ENCODE results near the gene TBRG4. TPM values are rescaled to one million over a fixed set of nuclear protein-coding genes. Genes with fewer than 3 reads are reported as not detected.
A peak's percentile ranks its signal among the peaks of the same experiment; 100 is the strongest.

Gene TBRG4
- total RNA-seq = 74.4 and 119 TPM in 2 replicates

DNA sequence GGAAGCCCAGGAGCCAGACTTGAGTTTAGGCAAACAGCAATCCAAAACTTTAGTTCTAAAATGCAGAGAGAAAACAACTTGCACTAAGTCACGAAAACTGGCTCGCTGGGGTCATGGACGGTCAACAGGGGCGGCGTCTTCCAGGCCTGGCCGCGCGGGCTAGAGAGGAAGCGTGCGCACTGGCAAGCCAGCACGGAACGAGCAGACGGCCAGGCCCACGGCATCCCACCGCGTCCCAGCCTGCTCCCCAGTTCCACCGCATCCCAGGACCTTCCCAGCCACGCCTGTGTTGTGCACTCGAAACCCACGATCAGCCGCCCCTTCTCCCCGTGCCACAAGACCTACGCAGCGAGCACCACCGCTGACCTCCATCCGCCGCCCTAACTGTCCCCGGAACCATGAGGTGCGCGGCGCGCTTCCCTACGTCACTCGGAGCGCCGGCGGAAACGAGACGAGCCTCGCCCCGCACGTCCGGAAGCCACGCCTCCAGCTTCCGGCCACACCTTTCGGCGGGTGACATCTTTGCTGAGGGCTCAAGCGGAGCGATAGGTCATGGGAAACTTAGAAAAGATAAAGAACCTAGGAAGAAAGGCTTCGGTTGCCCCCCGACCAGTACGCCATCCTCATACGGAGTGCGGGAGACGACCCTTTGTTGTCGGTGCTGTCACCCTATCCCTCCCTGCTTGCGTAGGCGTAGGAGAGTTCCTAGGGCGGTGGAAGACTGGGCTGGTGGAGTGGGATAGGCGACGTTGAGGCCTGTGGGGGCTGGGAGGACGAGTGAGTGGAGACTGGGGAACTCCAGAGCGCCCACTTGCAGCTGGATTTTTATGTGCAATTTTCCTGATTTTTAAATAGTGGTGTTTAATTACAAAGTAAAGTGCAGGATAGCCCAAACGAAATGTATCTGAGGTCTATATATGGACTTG lies at the start of gene TBRG4:
TBRG4 (minus strand) TSS at position 400 of the 926 bp plus-strand sequence. CDS start 2,460 bp downstream, outside the sequence.
- peak; percentile 64 for DNase-seq (ENCODE audit: low read depth)
- H3K4me3 ChIP-seq (ENCODE audit: low read depth, low read length) = peak within 1 kb of the TSS; percentile 83

DNA sequence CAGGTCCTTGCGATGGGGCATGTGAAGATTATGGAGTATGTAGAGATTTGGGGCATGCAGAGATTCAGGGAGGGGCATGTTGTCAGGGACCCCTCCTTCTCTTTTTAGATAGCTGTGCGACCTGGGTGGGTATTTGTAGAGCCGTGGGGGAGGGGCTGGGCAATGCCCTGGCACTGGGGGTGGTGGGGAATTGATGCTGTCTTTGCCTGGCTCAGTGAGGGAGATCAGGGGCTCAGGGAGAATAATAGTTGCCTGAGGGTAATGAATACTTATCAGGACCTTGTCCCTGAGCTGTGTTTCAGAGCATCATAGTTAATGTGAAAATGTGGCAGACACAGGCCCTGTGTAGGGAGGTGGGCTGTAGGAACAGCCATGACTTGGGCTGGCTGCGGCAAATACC lies 49.6 kb upstream of the TBRG4 start:
- TF ChIP-seq, protein P1, sequence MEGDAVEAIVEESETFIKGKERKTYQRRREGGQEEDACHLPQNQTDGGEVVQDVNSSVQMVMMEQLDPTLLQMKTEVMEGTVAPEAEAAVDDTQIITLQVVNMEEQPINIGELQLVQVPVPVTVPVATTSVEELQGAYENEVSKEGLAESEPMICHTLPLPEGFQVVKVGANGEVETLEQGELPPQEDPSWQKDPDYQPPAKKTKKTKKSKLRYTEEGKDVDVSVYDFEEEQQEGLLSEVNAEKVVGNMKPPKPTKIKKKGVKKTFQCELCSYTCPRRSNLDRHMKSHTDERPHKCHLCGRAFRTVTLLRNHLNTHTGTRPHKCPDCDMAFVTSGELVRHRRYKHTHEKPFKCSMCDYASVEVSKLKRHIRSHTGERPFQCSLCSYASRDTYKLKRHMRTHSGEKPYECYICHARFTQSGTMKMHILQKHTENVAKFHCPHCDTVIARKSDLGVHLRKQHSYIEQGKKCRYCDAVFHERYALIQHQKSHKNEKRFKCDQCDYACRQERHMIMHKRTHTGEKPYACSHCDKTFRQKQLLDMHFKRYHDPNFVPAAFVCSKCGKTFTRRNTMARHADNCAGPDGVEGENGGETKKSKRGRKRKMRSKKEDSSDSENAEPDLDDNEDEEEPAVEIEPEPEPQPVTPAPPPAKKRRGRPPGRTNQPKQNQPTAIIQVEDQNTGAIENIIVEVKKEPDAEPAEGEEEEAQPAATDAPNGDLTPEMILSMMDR (conservative IDR thresholded peaks at IDR 0.05; ENCODE audit: low read depth, low read length) = no peak
- H3K4me3 ChIP-seq (ENCODE audit: low read depth, low read length) = no peak overlapping the region

More for the DNA sequence above, at the start of gene TBRG4:
- TF ChIP-seq, protein P1 (conservative IDR thresholded peaks at IDR 0.05; ENCODE audit: low read depth, low read length) = peak; percentile 23

DNA sequence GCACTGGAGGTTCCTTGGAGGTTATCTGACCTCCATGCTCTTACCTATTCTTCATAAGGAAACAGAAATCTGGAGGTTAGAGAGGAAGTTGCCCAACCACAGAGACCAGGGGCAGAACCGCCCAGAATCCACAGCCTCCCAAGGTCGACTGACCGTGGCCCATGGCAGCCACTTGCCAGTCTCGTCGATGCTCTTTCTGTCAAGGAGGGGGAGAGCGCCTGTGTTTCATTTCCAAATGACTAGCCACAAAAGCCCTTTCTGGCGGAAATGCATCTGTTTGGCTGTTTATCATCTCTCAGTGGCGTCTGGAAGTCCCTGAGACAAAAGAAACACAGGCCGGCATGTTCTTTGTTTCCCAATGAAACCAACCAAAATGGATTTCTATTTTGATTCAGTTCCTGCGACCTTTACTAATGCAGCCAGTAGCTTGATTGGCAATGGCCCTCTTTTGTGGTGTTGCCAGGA lies 49.0 kb upstream of the TBRG4 start:
- H3K4me3 ChIP-seq (ENCODE audit: low read depth, low read length) = no peak overlapping the region
- TF ChIP-seq, protein P1 (conservative IDR thresholded peaks at IDR 0.05; ENCODE audit: low read depth, low read length) = no peak
- no peak for DNase-seq (ENCODE audit: low read depth)

More for the DNA sequence above, 49.6 kb upstream of the TBRG4 start:
- DNase-seq (ENCODE audit: low read depth) = no peak

DNA sequence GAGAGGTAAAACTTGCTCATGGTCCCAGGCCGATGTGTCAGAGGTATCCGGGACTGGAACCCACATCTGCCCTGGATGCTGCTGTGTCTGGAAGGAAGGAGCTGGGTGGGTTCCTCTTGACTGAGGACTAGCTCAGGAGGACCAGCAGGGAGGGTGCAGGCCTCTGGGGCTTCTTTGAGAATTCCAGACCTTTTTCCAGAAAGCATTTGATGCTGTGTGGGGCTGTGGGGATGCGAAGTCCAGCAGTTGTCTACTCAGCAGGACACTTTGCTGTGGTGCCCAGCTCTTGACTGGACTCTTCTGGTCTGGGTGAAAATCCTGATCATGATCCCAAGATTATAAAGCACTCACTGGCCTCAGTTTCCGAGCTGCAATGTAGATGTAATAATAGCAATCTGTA lies 47.8 kb upstream of the TBRG4 start:
- TF ChIP-seq, protein P1 (conservative IDR thresholded peaks at IDR 0.05; ENCODE audit: low read depth, low read length) = no peak
- DNase-seq (ENCODE audit: low read depth) = no peak

DNA sequence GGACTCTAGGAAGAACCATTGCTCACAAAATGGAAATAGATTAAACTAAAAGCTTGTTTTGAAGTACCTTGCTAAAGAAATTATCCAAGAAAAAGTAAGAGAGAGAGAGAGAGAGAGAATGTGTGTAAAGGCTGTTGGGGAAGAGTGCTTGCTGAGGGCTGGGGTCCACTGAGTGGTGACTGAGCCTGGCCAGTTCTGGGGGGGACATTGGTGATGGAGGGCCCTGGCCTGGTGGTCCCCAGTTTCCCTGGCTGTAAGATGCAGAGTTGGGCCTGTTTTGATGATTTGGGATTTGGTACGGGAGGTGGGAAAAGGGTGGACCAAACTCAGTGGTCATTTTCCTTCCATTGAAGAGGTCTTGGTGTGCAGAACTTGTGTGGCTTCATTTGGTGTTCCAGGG lies 47.0 kb upstream of the TBRG4 start:
- H3K4me3 ChIP-seq (ENCODE audit: low read depth, low read length) = no peak overlapping the region
- DNase-seq (ENCODE audit: low read depth) = no peak
- TF ChIP-seq, protein P1 (conservative IDR thresholded peaks at IDR 0.05; ENCODE audit: low read depth, low read length) = no peak

More for the DNA sequence above, 47.8 kb upstream of the TBRG4 start:
- H3K4me3 ChIP-seq (ENCODE audit: low read depth, low read length) = no peak overlapping the region

DNA sequence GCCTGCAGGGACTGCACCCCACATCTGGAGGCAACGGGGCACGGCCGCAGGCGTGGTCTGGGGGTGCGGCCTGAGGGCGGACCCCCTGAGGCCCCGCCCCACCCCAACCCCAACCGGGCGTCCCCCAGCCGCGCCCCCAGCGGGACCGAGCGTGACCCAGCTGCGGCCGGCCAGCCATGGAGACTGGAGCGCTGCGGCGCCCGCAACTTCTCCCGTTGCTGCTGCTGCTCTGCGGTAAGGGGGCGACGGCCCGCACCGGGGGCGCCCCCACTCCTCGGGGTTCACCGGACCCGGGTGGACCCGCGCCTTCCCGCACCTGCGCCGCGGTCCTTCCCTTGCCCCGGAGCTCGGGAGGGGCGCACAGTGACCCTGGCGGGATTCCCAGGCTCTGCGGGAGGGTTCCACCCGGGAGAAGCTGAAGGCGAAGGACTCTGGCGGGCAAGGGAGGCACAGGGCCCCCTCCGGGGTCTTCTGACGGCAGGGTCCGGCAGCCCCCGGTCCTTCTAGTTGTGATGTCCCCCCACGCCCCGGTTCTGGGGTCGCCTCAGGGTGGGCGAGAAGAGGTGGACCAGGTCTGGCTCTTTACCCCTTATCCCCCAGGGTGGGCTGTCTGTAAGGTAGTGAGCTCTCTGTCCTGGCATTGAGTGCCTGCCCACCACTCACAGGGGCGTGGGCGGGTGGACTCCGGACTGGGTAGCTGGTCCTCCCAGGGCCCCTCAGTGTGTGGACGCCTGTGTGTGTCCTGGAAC lies 46.3 kb upstream of the TBRG4 start, which contains the start of gene RAMP3:
RAMP3 (plus strand) TSS at position 139 of the 749 bp plus-strand sequence; CDS start at position 177, 38 bp downstream.
- DNase-seq (ENCODE audit: low read depth) = no peak
- no peak within 1 kb of the TSS for H3K4me3 ChIP-seq (ENCODE audit: low read depth, low read length)
- TF ChIP-seq, protein P1 (conservative IDR thresholded peaks at IDR 0.05; ENCODE audit: low read depth, low read length) = no peak
